Measurements from ENCODE around the gene AXL.
A peak's percentile ranks its signal among the peaks of the same experiment; 100 is the strongest.

AXL gene

DNA sequence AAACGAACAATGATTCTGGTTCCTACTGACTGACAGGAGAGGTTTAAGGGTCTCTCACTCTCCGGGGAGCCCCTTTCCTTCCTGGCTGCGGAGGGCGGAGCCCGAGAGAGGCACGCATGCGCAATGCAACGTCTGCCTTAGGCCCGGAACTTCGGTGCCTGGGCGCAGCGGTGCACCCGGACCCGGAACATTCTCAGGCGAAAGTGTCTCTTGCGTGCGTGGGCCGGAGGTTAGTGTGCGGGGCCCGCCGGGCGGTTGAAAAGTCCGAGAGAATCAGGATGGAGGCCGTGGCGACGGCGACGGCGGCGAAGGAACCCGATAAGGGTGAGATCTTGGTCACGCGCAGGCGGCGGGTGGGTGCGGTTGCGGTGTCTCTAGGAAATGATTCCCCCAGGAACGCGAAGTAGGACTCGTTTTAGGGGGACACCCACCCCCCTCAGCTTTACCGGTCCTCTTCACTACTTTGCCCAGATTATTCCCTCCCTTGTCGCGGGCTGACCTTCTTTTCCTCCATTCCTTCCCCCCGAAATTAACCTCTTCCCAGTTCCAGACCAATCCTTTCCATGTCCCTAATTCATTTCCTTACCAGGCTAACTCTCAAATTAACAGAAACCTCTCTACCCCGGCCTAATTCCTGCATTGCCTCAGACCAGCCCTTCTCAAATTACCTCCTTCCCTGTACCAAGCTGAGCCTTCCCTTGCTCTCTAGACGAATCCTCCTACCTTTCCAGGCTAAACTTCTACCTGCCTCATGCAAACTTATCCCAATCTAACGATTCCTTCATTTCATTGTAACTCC is 91.2 kb downstream of the AXL start, which contains the start of gene CCDC97:
Gene CCDC97, plus strand, starts transcription at position 140 of the 799 bp plus-strand sequence. Its CDS starts 139 bp downstream, at position 279.
- DNase-seq, result peak; percentile 85

DNA sequence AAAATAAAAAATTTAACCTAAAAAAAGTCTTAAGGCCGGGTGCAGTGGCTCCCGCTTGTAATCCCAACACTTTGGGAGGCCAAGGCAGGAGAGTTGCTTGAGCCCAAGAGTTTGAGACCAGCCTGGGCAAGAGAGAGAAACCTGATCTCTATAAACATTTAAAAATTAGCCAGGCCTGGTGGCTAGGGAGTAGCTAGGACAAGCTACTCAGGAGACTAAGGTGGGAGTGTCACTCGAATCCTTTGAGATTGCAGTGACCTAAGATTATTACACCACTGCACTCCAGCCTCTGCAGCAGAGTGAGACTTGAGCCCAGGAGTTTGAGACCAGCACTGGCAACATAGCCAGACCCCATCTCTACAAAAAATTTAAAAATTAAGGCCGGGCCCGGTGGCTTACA is 92.0 kb downstream of the AXL start:
- DNase-seq, result no peak

Measured in fibroblast of skin of right biceps (primary cell).